RWPE1 (cell line): ENCODE results near the gene CITED4.

Source experiments
- CTCF ChIA-PET: fragments of 350-600 bp; sonication (Branson Sonifier 250); formaldehyde crosslinking; extraction: SDS; loops from one replicate; lab custom pipeline; 2021; lab: Yijun Ruan, JAX
- POLR2A ChIA-PET: fragments of 400-600 bp; formaldehyde crosslinking; extraction: SDS; loops from one replicate; lab custom pipeline; 2020; ENCODE audit warnings: antibody characterized with exemption; ENCODE audit not compliant: low non-redundant PET; lab: Yijun Ruan, JAX
- DNase-seq: peaks from one replicate; pipeline ENCODE4 v3.0.0; 2012; ENCODE audit warnings: low spot score
- H3K27ac ChIP-seq: fragments of 450-650 bp; 2 replicates; pipeline ENCODE4 v1.5.1; 2017
- CTCF ChIP-seq: fragments of 450-650 bp; conservative IDR thresholded peaks from 2 replicates; pipeline ENCODE4 v1.5.1; 2017; ENCODE audit warnings: low read depth, mild to moderate bottlenecking

The CITED4 gene

GRCh38 chr1:40858856-40859416, 3.2 kb downstream of the CITED4 start:
- no peak for DNase-seq
- ChIA-PET CTCF (interaction anchor here (0.6 to 1.6 kb wide), 6 partner anchors 10 to 99 kb away, joined by 3 to 8 read pairs (median 4); no protein-coding TSS in a partner anchor), POLR2A (no interaction called here)
- peak overlapping the region; percentile 77; the same call in 1 of the 2 replicates for H3K27ac ChIP-seq
- TF ChIP-seq CTCF: no peak

DNA sequence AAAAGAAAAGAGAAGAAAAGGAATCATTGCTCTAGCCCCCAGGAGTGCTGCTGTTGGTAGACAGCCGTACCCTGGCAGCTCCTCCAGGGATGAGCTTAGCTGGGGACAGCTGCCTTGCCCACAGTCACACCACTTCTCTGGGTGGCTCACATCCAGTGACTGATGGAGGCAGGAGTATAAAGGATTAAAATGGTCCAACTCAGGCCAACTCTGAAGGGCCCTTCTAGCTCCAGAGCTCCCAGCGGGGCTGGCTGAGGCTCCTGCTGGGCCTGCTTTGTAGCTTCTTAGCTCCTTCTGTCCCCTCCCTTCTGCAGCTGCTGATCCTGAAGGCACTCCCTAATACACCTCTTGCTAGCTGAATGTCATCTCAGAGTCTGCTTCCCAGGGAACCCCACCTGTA, 4.4 kb downstream of the CITED4 start:
- DNase-seq: no peak
- CTCF ChIA-PET: interaction anchor here (0.6 to 1.2 kb wide), 5 partner anchors 9 to 1680 kb away, joined by 3 to 5 read pairs (median 3); no protein-coding TSS in a partner anchor
- POLR2A ChIA-PET: interaction anchor here (0.6 kb wide), 1 partner anchor 35 kb away, joined by 3 read pairs; no protein-coding TSS in a partner anchor

DNA sequence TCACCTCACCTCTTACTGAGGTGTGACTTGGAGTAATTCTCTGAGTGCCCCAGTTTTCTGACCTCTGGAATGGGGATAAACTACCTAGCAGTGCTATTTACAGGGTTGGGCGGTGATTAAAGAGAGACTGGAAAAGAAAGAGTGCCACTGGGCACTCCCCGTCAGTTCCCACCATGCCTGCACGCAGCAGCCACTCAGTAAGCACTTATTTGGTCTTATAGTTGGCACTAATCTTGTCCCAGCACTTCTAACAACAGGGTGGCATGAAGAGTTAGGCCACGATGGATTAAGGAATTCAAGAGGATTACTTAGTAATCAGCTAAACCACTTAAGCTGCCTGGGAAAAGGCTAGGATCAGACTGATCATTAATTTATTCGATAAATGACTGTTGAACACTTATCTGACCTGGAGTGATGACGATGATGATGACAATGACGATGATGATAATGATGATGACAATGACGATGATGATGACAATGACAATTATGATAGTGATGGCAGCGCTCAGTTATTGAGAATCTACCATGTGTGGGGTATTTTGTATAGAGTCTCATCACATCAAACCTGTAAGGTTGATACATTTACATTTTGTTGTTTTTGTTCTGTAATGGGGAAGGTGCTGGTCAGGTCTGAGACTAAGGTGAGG, 5.4 kb downstream of the CITED4 start:
- CTCF ChIA-PET: interaction anchor here (0.6 kb wide), 1 partner anchor 75 kb away, joined by 3 read pairs; no protein-coding TSS in a partner anchor
- TF ChIP-seq CTCF: no peak
- POLR2A ChIA-PET: no interaction called here
- H3K27ac ChIP-seq: no peak overlapping the region
- no peak for DNase-seq

More for the DNA sequence above, 4.4 kb downstream of the CITED4 start:
- no peak overlapping the region for H3K27ac ChIP-seq
- no peak for TF ChIP-seq CTCF

DNA sequence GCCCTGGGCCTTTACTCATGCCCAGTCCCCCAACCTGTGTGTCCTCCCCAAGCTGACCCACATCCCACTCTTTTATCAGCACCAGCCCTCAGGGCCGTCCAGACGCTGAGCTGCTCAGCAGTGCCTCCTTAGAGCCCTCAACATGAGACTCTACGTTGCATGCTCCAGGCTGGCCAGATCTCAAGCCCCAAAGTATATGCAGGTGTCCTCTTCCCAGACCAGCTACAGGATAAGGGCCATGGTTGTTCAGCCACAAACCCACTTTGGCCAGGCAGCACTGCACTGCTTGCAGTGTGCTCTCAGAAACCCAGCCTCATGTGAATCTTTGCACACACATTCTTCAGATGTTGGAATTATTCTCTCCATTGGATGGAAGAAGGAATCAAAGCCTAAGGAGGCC, 6.0 kb downstream of the CITED4 start:
- TF ChIP-seq CTCF: no peak
- CTCF ChIA-PET: interaction anchor here (0.6 to 0.8 kb wide), 4 partner anchors 41 to 111 kb away, joined by 3 read pairs; no protein-coding TSS in a partner anchor
- no peak overlapping the region for H3K27ac ChIP-seq
- POLR2A ChIA-PET: no interaction called here
- DNase-seq: no peak

DNA sequence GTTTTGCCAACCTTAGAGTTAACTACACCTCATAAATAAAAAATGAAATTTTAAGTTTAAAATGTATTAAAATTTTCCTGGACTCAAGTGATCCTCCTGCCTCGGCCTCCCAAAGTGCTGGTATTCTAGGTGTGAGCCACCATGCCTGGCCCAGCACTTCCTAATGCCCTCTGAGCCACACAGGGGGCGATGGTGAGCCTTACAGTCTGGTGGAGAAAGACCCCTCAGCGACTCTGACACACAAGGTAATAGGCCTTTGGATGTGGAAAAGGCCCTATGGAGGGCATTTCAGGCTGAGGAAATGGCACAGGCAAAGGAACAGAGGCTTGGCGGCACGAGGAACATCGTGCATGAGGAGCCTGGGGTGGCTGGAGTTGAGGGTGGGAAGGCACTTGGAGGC, 6.7 kb downstream of the CITED4 start:
- no peak for TF ChIP-seq CTCF
- H3K27ac ChIP-seq: no peak overlapping the region
- no peak for DNase-seq
- ChIA-PET POLR2A (no interaction called here), CTCF (interaction anchor here (0.7 to 0.8 kb wide), 2 partner anchors 42 to 93 kb away, joined by 3 read pairs; no protein-coding TSS in a partner anchor)

GRCh38 chr1:40853885-40854170, 8.3 kb downstream of the CITED4 start:
- no peak for TF ChIP-seq CTCF
- CTCF ChIA-PET: interaction anchor here (0.6 kb wide), 1 partner anchor 229 kb away, joined by 3 read pairs; no protein-coding TSS in a partner anchor
- POLR2A ChIA-PET: interaction anchor here (1.5 kb wide), 1 partner anchor 8 kb away, joined by 5 read pairs; the partner anchor contains the start of gene CITED4
- DNase-seq: no peak
- no peak overlapping the region for H3K27ac ChIP-seq
